Spleen (tissue), 7 donors: Measurements from ENCODE around the gene SWSAP1.

ENCODE experiments used
- CTCF ChIP-seq, 11 experiments: fragments of 200-600 bp in 7 of 11; fragments of 450-650 bp in 4 of 11; sonication (generic) in 4 of 11; IDR thresholded peaks in 8 of 11; conservative IDR thresholded peaks in 3 of 11; 1 replicate in 7 of 11; 2 replicates in 4 of 11; pipeline versions ENCODE4 v1.4.0 to v1.8.0; 2016 to 2021; ENCODE audit warnings: antibody characterized with exemption in 11 of 11, inconsistent platforms in 4 of 11, mild to moderate bottlenecking in 1 of 11
- POLR2A ChIP-seq, 3 donors: fragments of 450-650 bp; IDR thresholded peaks; one replicate each; pipeline ENCODE4 v1.5.1; 2017; ENCODE audit warnings: antibody characterized with exemption in 3 of 3, mild to moderate bottlenecking in 1 of 3
- donor health status: DM: no; HTN: no; CAD: no; lungs with moderate emphysema.
- donor health status: DM: no; HTN: no; CAD: no.
- donor health status: DM: no; HTN: no; CAD: no.

- TF ChIP-seq CTCF (IDR thresholded peaks at IDR 0.05 in 8 of 11, conservative IDR thresholded peaks at IDR 0.05 in 3 of 11) (no peak), POLR2A (IDR thresholded peaks at IDR 0.05) (no peak)
These were observed 38.9 kb upstream of the SWSAP1 start for GRCh38 chr19:11335449-11336146.
